Measurements from ENCODE around the gene ENPP1.

DNA sequence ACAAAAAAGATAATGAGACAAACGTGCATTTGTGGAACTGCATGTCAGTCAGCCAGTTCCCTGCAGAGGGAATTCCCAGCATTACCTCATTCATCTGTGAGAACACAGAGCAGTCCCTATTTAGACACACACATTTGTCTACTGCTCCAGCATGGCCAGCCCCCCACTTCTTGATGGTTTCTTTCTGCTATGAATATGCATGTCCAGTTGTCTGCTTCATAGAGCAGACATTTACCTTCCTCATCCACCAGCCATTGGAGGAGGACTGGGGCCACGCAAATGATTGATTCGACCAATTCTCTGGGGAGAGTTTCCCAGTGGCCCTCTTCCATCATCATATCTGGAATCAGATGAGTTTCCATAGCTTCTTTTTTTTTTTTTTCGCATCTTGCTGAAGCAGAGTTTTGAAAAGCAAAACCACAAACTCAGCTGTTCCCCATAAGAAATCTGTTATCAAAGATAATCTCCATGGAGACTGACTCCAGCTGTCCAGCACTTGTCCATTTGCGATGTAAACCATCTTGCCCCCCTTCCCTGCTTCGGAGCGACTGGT lies 11.8 kb downstream of the ENPP1 start:
- no peak for TF ChIP-seq EP300 (IDR thresholded peaks at IDR 0.05; ENCODE audit: borderline replicate concordance in 1 of 2, low read depth in 1 of 2, low read length in 1 of 2)
- no peak for TF ChIP-seq FOSL2 (IDR thresholded peaks at IDR 0.05; ENCODE audit: borderline replicate concordance, low read depth)

Data from SK-N-SH (cell line).